Measurements from ENCODE around the gene SLC2A14.
"Not testable (repeated sequence)": the region's sequence is repeated elsewhere in the genome, so short reads cannot be mapped to it uniquely, and the experiment has no call there.

The SLC2A14 gene

GRCh38 chr12:7899755-7900154 lies 27.0 kb upstream of the SLC2A14 start:
- H3K27ac ChIP-seq, result no peak overlapping the region
- H2AFZ ChIP-seq, result no peak overlapping the region
- no peaks in the 10 kb centered on the region for H3K79me2 ChIP-seq
- H3K9ac ChIP-seq, result no peak overlapping the region
- no peak overlapping the region for H3K4me2 ChIP-seq (ENCODE audit: low read length)
- H3K4me3 ChIP-seq (ENCODE audit: low read depth, low read length), result no peak overlapping the region
- no peaks in the 10 kb centered on the region for H3K4me1 ChIP-seq
- no peaks in the 10 kb centered on the region for H3K27me3 ChIP-seq (ENCODE audit: control insufficient read depth, insufficient read depth, low read length)
- H3K9me3 ChIP-seq (ENCODE audit: control insufficient read depth, low read length), result no peaks in the 10 kb centered on the region
- TF ChIP-seq CTCF (IDR thresholded peaks at IDR 0.05), result no peak
- H3K36me3 ChIP-seq (ENCODE audit: control insufficient read depth, insufficient read depth, low read length), result no peaks in the 10 kb centered on the region

- H3K27ac ChIP-seq; H3K4me2 ChIP-seq (ENCODE audit: low read length); H3K4me3 ChIP-seq (ENCODE audit: low read depth, low read length); H3K9me3 ChIP-seq (ENCODE audit: control insufficient read depth, low read length); H3K36me3 ChIP-seq (ENCODE audit: control insufficient read depth, insufficient read depth, low read length); H3K4me1 ChIP-seq; H2AFZ ChIP-seq; H3K9ac ChIP-seq; H3K79me2 ChIP-seq; H3K27me3 ChIP-seq (ENCODE audit: control insufficient read depth, insufficient read depth, low read length): not testable (repeated sequence)
Measured at GRCh38 chr12:7896726-7897125, 24.0 kb upstream of the SLC2A14 start.

GRCh38 chr12:7892186-7892980 lies 19.7 kb upstream of the SLC2A14 start:
- TF ChIP-seq CTCF (IDR thresholded peaks at IDR 0.05), result no peak
- H3K9ac ChIP-seq, result no peak overlapping the region
- H3K4me2 ChIP-seq (ENCODE audit: low read length), result no peak overlapping the region
- no peaks in the 10 kb centered on the region for H3K4me1 ChIP-seq
- H3K27me3 ChIP-seq (ENCODE audit: control insufficient read depth, insufficient read depth, low read length), result no peaks in the 10 kb centered on the region
- H3K4me3 ChIP-seq (ENCODE audit: low read depth, low read length), result no peak overlapping the region
- no peaks in the 10 kb centered on the region for H3K79me2 ChIP-seq
- no peak overlapping the region for H2AFZ ChIP-seq
- H3K36me3 ChIP-seq (ENCODE audit: control insufficient read depth, insufficient read depth, low read length), result no peaks in the 10 kb centered on the region
- H3K9me3 ChIP-seq (ENCODE audit: control insufficient read depth, low read length), result no peaks in the 10 kb centered on the region
- H3K27ac ChIP-seq, result no peak overlapping the region

GRCh38 chr12:7884689-7885088 lies 12.0 kb upstream of the SLC2A14 start:
- no peak overlapping the region for H3K4me2 ChIP-seq (ENCODE audit: low read length)
- H3K36me3 ChIP-seq (ENCODE audit: control insufficient read depth, insufficient read depth, low read length), result no peaks in the 10 kb centered on the region
- no peaks in the 10 kb centered on the region for H3K4me1 ChIP-seq
- no peak for TF ChIP-seq CTCF (IDR thresholded peaks at IDR 0.05)
- H3K27me3 ChIP-seq (ENCODE audit: control insufficient read depth, insufficient read depth, low read length), result no peaks in the 10 kb centered on the region
- H3K9me3 ChIP-seq (ENCODE audit: control insufficient read depth, low read length), result no peaks in the 10 kb centered on the region
- no peaks in the 10 kb centered on the region for H3K79me2 ChIP-seq
- H3K4me3 ChIP-seq (ENCODE audit: low read depth, low read length), result no peak overlapping the region
- no peak overlapping the region for H3K27ac ChIP-seq
- H2AFZ ChIP-seq, result no peak overlapping the region
- H3K9ac ChIP-seq, result no peak overlapping the region

- H3K9ac ChIP-seq; H3K4me2 ChIP-seq (ENCODE audit: low read length); H3K27me3 ChIP-seq (ENCODE audit: control insufficient read depth, insufficient read depth, low read length); H3K9me3 ChIP-seq (ENCODE audit: control insufficient read depth, low read length); H2AFZ ChIP-seq; H3K4me1 ChIP-seq; H3K36me3 ChIP-seq (ENCODE audit: control insufficient read depth, insufficient read depth, low read length); H3K79me2 ChIP-seq; H3K4me3 ChIP-seq (ENCODE audit: low read depth, low read length); H3K27ac ChIP-seq: not testable (repeated sequence)
Measured at GRCh38 chr12:7881736-7882120, 9.0 kb upstream of the SLC2A14 start.

GRCh38 chr12:7880952-7881735 lies 8.4 kb upstream of the SLC2A14 start:
- not testable (repeated sequence) for H3K27ac ChIP-seq; H3K9me3 ChIP-seq (ENCODE audit: control insufficient read depth, low read length)

More at GRCh38 chr12:7880952-7881735, 8.4 kb upstream of the SLC2A14 start:
- H2AFZ ChIP-seq; H3K4me2 ChIP-seq (ENCODE audit: low read length); H3K9ac ChIP-seq; H3K27me3 ChIP-seq (ENCODE audit: control insufficient read depth, insufficient read depth, low read length); H3K4me1 ChIP-seq; H3K4me3 ChIP-seq (ENCODE audit: low read depth, low read length); H3K36me3 ChIP-seq (ENCODE audit: control insufficient read depth, insufficient read depth, low read length); H3K79me2 ChIP-seq: not testable (repeated sequence)

Data from parathyroid adenoma (tissue), 2 donors.